ENCODE results near the gene MAPKBP1. TPM values are rescaled to one million over a fixed set of nuclear protein-coding genes. Genes with fewer than 3 reads are reported as not detected.

The MAPKBP1 gene
- polyA plus RNA-seq, 2 donors, result 11.9 to 57.3 TPM

GRCh38 chr15:41839781-41840491 lies 65.7 kb downstream of the MAPKBP1 start:
- Histone ChIP-seq H3K36me3 (ENCODE audit: control insufficient read depth in 2 of 2, insufficient read depth in 2 of 2, low read length in 1 of 2) (peaks cover 9 to 58% of the 10 kb centered on the region in 2 donors), H3K27ac (ENCODE audit: low read depth in 2 of 2, low read length in 1 of 2) (peak overlapping the region in 1 of 2 donors; percentile 15), H3K27me3 (ENCODE audit: control insufficient read depth in 1 of 2, insufficient read depth in 2 of 2, low read length in 2 of 2) (no peaks in the 10 kb centered on the region), H3K4me1 (ENCODE audit: control insufficient read depth in 2 of 2, insufficient read depth in 2 of 2, low read length in 1 of 2) (peaks cover 4 to 37% of the 10 kb centered on the region in 2 donors), H3K4me3 (ENCODE audit: low read depth in 1 of 2, low read length in 2 of 2) (peak overlapping the region; percentile 8 to 9), H3K9me3 (ENCODE audit: control insufficient read depth in 2 of 2, insufficient read depth in 1 of 2, low read depth in 1 of 2, low read length in 1 of 2) (no peaks in the 10 kb centered on the region)
- 73 to 84% methylated on average over 16 of the region's 16 CpGs for WGBS, 2 donors

- H3K4me3 ChIP-seq (ENCODE audit: low read depth in 1 of 2, low read length in 2 of 2), result peak overlapping the region in 1 of 2 donors; percentile 8
- H3K9me3 ChIP-seq (ENCODE audit: control insufficient read depth in 2 of 2, insufficient read depth in 1 of 2, low read depth in 1 of 2, low read length in 1 of 2), result no peaks in the 10 kb centered on the region
- no peak overlapping the region for H3K27ac ChIP-seq (ENCODE audit: low read depth in 2 of 2, low read length in 1 of 2)
- peaks cover 1 to 35% of the 10 kb centered on the region in 2 donors for H3K4me1 ChIP-seq (ENCODE audit: control insufficient read depth in 2 of 2, insufficient read depth in 2 of 2, low read length in 1 of 2)
- 78 to 93% methylated on average over 15 of the region's 15 CpGs for WGBS, 2 donors
- H3K36me3 ChIP-seq (ENCODE audit: control insufficient read depth in 2 of 2, insufficient read depth in 2 of 2, low read length in 1 of 2), result peaks cover 9 to 60% of the 10 kb centered on the region in 2 donors
- no peaks in the 10 kb centered on the region for H3K27me3 ChIP-seq (ENCODE audit: control insufficient read depth in 1 of 2, insufficient read depth in 2 of 2, low read length in 2 of 2)
These were observed 66.4 kb downstream of the MAPKBP1 start for GRCh38 chr15:41840673-41841072.

- Histone ChIP-seq H3K27me3 (ENCODE audit: control insufficient read depth in 1 of 2, insufficient read depth in 2 of 2, low read length in 2 of 2) (no peaks in the 10 kb centered on the region), H3K4me3 (ENCODE audit: low read depth in 1 of 2, low read length in 2 of 2) (peak overlapping the region in 1 of 2 donors; percentile 8), H3K9me3 (ENCODE audit: control insufficient read depth in 2 of 2, insufficient read depth in 1 of 2, low read depth in 1 of 2, low read length in 1 of 2) (no peaks in the 10 kb centered on the region)
These were observed 66.8 kb downstream of the MAPKBP1 start for GRCh38 chr15:41841131-41841530.

GRCh38 chr15:41842229-41842628 lies 67.9 kb downstream of the MAPKBP1 start:
- H3K4me1 ChIP-seq (ENCODE audit: control insufficient read depth in 2 of 2, insufficient read depth in 2 of 2, low read length in 1 of 2), result peaks cover 0 to 27% of the 10 kb centered on the region in 2 donors
- no peaks in the 10 kb centered on the region for H3K27me3 ChIP-seq (ENCODE audit: control insufficient read depth in 1 of 2, insufficient read depth in 2 of 2, low read length in 2 of 2)
- no peak overlapping the region for H3K27ac ChIP-seq (ENCODE audit: low read depth in 2 of 2, low read length in 1 of 2)
- H3K4me3 ChIP-seq (ENCODE audit: low read depth in 1 of 2, low read length in 2 of 2), result no peak overlapping the region
- WGBS, 2 donors, result 70 to 75% methylated on average over 12 of the region's 12 CpGs
- no peaks in the 10 kb centered on the region for H3K9me3 ChIP-seq (ENCODE audit: control insufficient read depth in 2 of 2, insufficient read depth in 1 of 2, low read depth in 1 of 2, low read length in 1 of 2)
- H3K36me3 ChIP-seq (ENCODE audit: control insufficient read depth in 2 of 2, insufficient read depth in 2 of 2, low read length in 1 of 2), result peaks cover 13 to 62% of the 10 kb centered on the region in 2 donors

More at GRCh38 chr15:41841131-41841530, 66.8 kb downstream of the MAPKBP1 start:
- 93 to 96% methylated on average over 10 of the region's 10 CpGs for WGBS, 2 donors
- H3K4me1 ChIP-seq (ENCODE audit: control insufficient read depth in 2 of 2, insufficient read depth in 2 of 2, low read length in 1 of 2), result peaks cover 0 to 35% of the 10 kb centered on the region in 2 donors
- H3K27ac ChIP-seq (ENCODE audit: low read depth in 2 of 2, low read length in 1 of 2), result no peak overlapping the region
- peaks cover 14 to 62% of the 10 kb centered on the region in 2 donors for H3K36me3 ChIP-seq (ENCODE audit: control insufficient read depth in 2 of 2, insufficient read depth in 2 of 2, low read length in 1 of 2)

GRCh38 chr15:41843571-41843970 lies 69.3 kb downstream of the MAPKBP1 start:
- H3K9me3 ChIP-seq (ENCODE audit: control insufficient read depth in 2 of 2, insufficient read depth in 1 of 2, low read depth in 1 of 2, low read length in 1 of 2), result no peaks in the 10 kb centered on the region
- H3K4me3 ChIP-seq (ENCODE audit: low read depth in 1 of 2, low read length in 2 of 2), result no peak overlapping the region
- H3K27ac ChIP-seq (ENCODE audit: low read depth in 2 of 2, low read length in 1 of 2), result no peak overlapping the region
- H3K36me3 ChIP-seq (ENCODE audit: control insufficient read depth in 2 of 2, insufficient read depth in 2 of 2, low read length in 1 of 2), result peaks cover 12 to 75% of the 10 kb centered on the region in 2 donors
- peaks cover 0 to 23% of the 10 kb centered on the region in 2 donors for H3K4me1 ChIP-seq (ENCODE audit: control insufficient read depth in 2 of 2, insufficient read depth in 2 of 2, low read length in 1 of 2)
- no peaks in the 10 kb centered on the region for H3K27me3 ChIP-seq (ENCODE audit: control insufficient read depth in 1 of 2, insufficient read depth in 2 of 2, low read length in 2 of 2)
- 77 to 85% methylated on average over 10 of the region's 10 CpGs for WGBS, 2 donors

- Histone ChIP-seq H3K36me3 (ENCODE audit: control insufficient read depth in 2 of 2, insufficient read depth in 2 of 2, low read length in 1 of 2) (peaks cover 12 to 80% of the 10 kb centered on the region in 2 donors), H3K27me3 (ENCODE audit: control insufficient read depth in 1 of 2, insufficient read depth in 2 of 2, low read length in 2 of 2) (no peaks in the 10 kb centered on the region), H3K27ac (ENCODE audit: low read depth in 2 of 2, low read length in 1 of 2) (no peak overlapping the region), H3K4me3 (ENCODE audit: low read depth in 1 of 2, low read length in 2 of 2) (no peak overlapping the region), H3K9me3 (ENCODE audit: control insufficient read depth in 2 of 2, insufficient read depth in 1 of 2, low read depth in 1 of 2, low read length in 1 of 2) (no peaks in the 10 kb centered on the region), H3K4me1 (ENCODE audit: control insufficient read depth in 2 of 2, insufficient read depth in 2 of 2, low read length in 1 of 2) (peaks cover 2 to 27% of the 10 kb centered on the region in 2 donors)
- WGBS, 2 donors, result 85 to 86% methylated on average over 12 of the region's 12 CpGs
These were observed 70.5 kb downstream of the MAPKBP1 start for GRCh38 chr15:41844814-41845213.

- no peaks in the 10 kb centered on the region for H3K9me3 ChIP-seq (ENCODE audit: control insufficient read depth in 2 of 2, insufficient read depth in 1 of 2, low read depth in 1 of 2, low read length in 1 of 2)
- peaks cover 12 to 64% of the 10 kb centered on the region in 2 donors for H3K36me3 ChIP-seq (ENCODE audit: control insufficient read depth in 2 of 2, insufficient read depth in 2 of 2, low read length in 1 of 2)
- H3K4me3 ChIP-seq (ENCODE audit: low read depth in 1 of 2, low read length in 2 of 2), result no peak overlapping the region
- H3K4me1 ChIP-seq (ENCODE audit: control insufficient read depth in 2 of 2, insufficient read depth in 2 of 2, low read length in 1 of 2), result peaks cover 6 to 20% of the 10 kb centered on the region in 2 donors
- 86 to 87% methylated on average over 13 to 14 of the region's 14 CpGs for WGBS, 2 donors
- H3K27me3 ChIP-seq (ENCODE audit: control insufficient read depth in 1 of 2, insufficient read depth in 2 of 2, low read length in 2 of 2), result no peaks in the 10 kb centered on the region
- H3K27ac ChIP-seq (ENCODE audit: low read depth in 2 of 2, low read length in 1 of 2), result no peak overlapping the region
These were observed 72.9 kb downstream of the MAPKBP1 start for GRCh38 chr15:41847206-41847605.

GRCh38 chr15:41847981-41848380 lies 73.7 kb downstream of the MAPKBP1 start:
- Histone ChIP-seq H3K9me3 (ENCODE audit: control insufficient read depth in 2 of 2, insufficient read depth in 1 of 2, low read depth in 1 of 2, low read length in 1 of 2) (no peaks in the 10 kb centered on the region), H3K4me1 (ENCODE audit: control insufficient read depth in 2 of 2, insufficient read depth in 2 of 2, low read length in 1 of 2) (peaks cover 6 to 20% of the 10 kb centered on the region in 2 donors), H3K4me3 (ENCODE audit: low read depth in 1 of 2, low read length in 2 of 2) (no peak overlapping the region), H3K27me3 (ENCODE audit: control insufficient read depth in 1 of 2, insufficient read depth in 2 of 2, low read length in 2 of 2) (no peaks in the 10 kb centered on the region), H3K36me3 (ENCODE audit: control insufficient read depth in 2 of 2, insufficient read depth in 2 of 2, low read length in 1 of 2) (peaks cover 12 to 59% of the 10 kb centered on the region in 2 donors), H3K27ac (ENCODE audit: low read depth in 2 of 2, low read length in 1 of 2) (no peak overlapping the region)
- WGBS, 2 donors, result 92 to 95% methylated on average over 9 of the region's 9 CpGs

GRCh38 chr15:41848631-41849030 lies 74.3 kb downstream of the MAPKBP1 start:
- Histone ChIP-seq H3K27me3 (ENCODE audit: control insufficient read depth in 1 of 2, insufficient read depth in 2 of 2, low read length in 2 of 2) (no peaks in the 10 kb centered on the region), H3K36me3 (ENCODE audit: control insufficient read depth in 2 of 2, insufficient read depth in 2 of 2, low read length in 1 of 2) (peaks cover 12 to 54% of the 10 kb centered on the region in 2 donors), H3K27ac (ENCODE audit: low read depth in 2 of 2, low read length in 1 of 2) (peak overlapping the region; percentile 29 to 88), H3K4me3 (ENCODE audit: low read depth in 1 of 2, low read length in 2 of 2) (no peak overlapping the region), H3K4me1 (ENCODE audit: control insufficient read depth in 2 of 2, insufficient read depth in 2 of 2, low read length in 1 of 2) (peaks cover 6 to 22% of the 10 kb centered on the region in 2 donors), H3K9me3 (ENCODE audit: control insufficient read depth in 2 of 2, insufficient read depth in 1 of 2, low read depth in 1 of 2, low read length in 1 of 2) (no peaks in the 10 kb centered on the region)
- WGBS, 2 donors, result 57 to 60% methylated on average over 10 of the region's 10 CpGs

GRCh38 chr15:41849204-41849603 lies 74.9 kb downstream of the MAPKBP1 start:
- Histone ChIP-seq H3K27ac (ENCODE audit: low read depth in 2 of 2, low read length in 1 of 2) (peak overlapping the region; percentile 76 to 88), H3K4me3 (ENCODE audit: low read depth in 1 of 2, low read length in 2 of 2) (no peak overlapping the region), H3K9me3 (ENCODE audit: control insufficient read depth in 2 of 2, insufficient read depth in 1 of 2, low read depth in 1 of 2, low read length in 1 of 2) (no peaks in the 10 kb centered on the region), H3K27me3 (ENCODE audit: control insufficient read depth in 1 of 2, insufficient read depth in 2 of 2, low read length in 2 of 2) (no peaks in the 10 kb centered on the region), H3K36me3 (ENCODE audit: control insufficient read depth in 2 of 2, insufficient read depth in 2 of 2, low read length in 1 of 2) (peaks cover 8 to 48% of the 10 kb centered on the region in 2 donors), H3K4me1 (ENCODE audit: control insufficient read depth in 2 of 2, insufficient read depth in 2 of 2, low read length in 1 of 2) (peaks cover 6 to 22% of the 10 kb centered on the region in 2 donors)
- 48 to 74% methylated on average over 6 of the region's 6 CpGs for WGBS, 2 donors
